Lung (tissue), 12 donors: ENCODE results near the gene KIAA2012. TPM values are rescaled to one million over a fixed set of nuclear protein-coding genes. Genes with fewer than 3 reads are reported as not detected.

ENCODE experiments used
- ATAC-seq: fragments of 200-7000 bp; cut with Tn5 transposase; one replicate; pipeline ENCODE4 v1.9.1; 2020; ENCODE audit warnings: moderate number of reproducible peaks; ENCODE audit not compliant: insufficient read depth, low FRiP score
- DNase-seq, 3 donors: peaks; one replicate each; pipeline ENCODE4 v3.0.0-alpha.2; 2013 to 2017
- H3K27ac ChIP-seq, 2 donors: one replicate each; pipeline ENCODE4 v1.5.1; 2013; ENCODE audit warnings: mild to moderate bottlenecking in 2 of 2, moderate library complexity in 2 of 2, control low read depth in 1 of 2, inconsistent platforms in 1 of 2, low read depth in 1 of 2, low read length in 1 of 2
- H3K27me3 ChIP-seq, 3 donors: one replicate each; pipeline ENCODE4 v1.5.1; 2013; ENCODE audit warnings: low read length in 2 of 3; ENCODE audit not compliant: control insufficient read depth in 3 of 3, insufficient read depth in 3 of 3
- H3K36me3 ChIP-seq, 4 donors: one replicate each; pipeline ENCODE4 v1.5.1; 2013; ENCODE audit warnings: low read length in 4 of 4, mild to moderate bottlenecking in 1 of 4, moderate library complexity in 1 of 4; ENCODE audit not compliant: control insufficient read depth in 4 of 4, insufficient read depth in 4 of 4
- H3K4me1 ChIP-seq, 5 donors: one replicate each; pipeline ENCODE4 v1.5.1; 2013; ENCODE audit warnings: low read length in 5 of 5, mild to moderate bottlenecking in 2 of 5, moderate library complexity in 1 of 5; ENCODE audit not compliant: control insufficient read depth in 5 of 5, insufficient read depth in 5 of 5
- H3K4me3 ChIP-seq: one replicate; pipeline ENCODE4 v1.5.1; 2013; ENCODE audit warnings: mild to moderate bottlenecking, control low read depth, moderate library complexity
- H3K9ac ChIP-seq, 2 donors: one replicate each; pipeline ENCODE4 v1.5.1; 2013; ENCODE audit warnings: low read length in 2 of 2, control low read depth in 1 of 2; ENCODE audit not compliant: insufficient read depth in 1 of 2
- H3K9me3 ChIP-seq, 4 donors: one replicate each; pipeline ENCODE4 v1.5.1; 2013; ENCODE audit warnings: low read length in 3 of 4, mild to moderate bottlenecking in 1 of 4, moderate library complexity in 1 of 4; ENCODE audit not compliant: control insufficient read depth in 4 of 4, insufficient read depth in 3 of 4
- WGBS, 2 donors: extraction: QIAGEN DNeasy Blood & Tissue Kit; methylation state at CpG; one replicate each; pipeline ENCODE4 v1.1.7; 2013; 5-methylcytosine and 5-hydroxymethylcytosine counted together
- polyA plus RNA-seq, 2 donors: library from polyadenylated mRNA; stranded (reverse); fragments of 200-250 nt; gene quantifications; one replicate each; pipeline ENCODE4 v1.2.1, GENCODE V29; 2013
- total RNA-seq, 2 donors: library from RNA; depleted of rRNA in 1 of 2; stranded (reverse); fragments of >200 nt in 1 of 2; gene quantifications; one replicate each; pipeline ENCODE4 v1.2.1, GENCODE V29; 2014 to 2021
- TF ChIP-seq, protein P1 (sequence below): IDR thresholded peaks from 2 replicates; pipeline ENCODE4 v1.5.1; 2012; ENCODE audit warnings: mild to moderate bottlenecking; ENCODE audit errors: control extremely low read depth, extremely low read depth
- donor health status: control.
- donor health status: control.
- donor health status: Bipolar disorder and iron deficiency.
- donor health status: healthy.
- donor health status: DM: yes; HTN: yes; CAD: no.

Gene KIAA2012
- total and polyA plus RNA-seq, 4 donors = 0.69 to 8.5 (median 3.6) TPM

DNA sequence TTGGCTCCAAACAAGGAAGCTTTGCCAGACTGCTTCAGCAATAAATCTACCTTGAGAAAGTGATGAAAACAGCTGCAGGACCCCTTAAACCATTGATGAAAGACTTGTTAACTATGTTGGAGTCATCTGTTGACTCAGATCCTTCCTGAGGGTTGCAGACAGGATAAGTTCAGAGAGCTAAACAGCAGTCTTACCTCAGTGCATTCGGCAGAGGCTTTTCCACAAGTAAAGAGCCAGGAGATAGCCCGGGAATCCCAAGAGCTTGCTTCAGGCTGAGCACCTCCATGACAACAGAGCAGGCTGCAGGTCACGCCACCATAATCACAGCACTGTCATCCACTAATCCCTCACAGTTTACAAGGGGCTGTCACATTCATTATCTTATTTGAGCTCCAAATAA lies 23.7 kb downstream of the KIAA2012 start:
- DNase-seq (no peak), ATAC-seq (no peak)
- H3K27ac ChIP-seq = no peak overlapping the region
- H3K9ac ChIP-seq = no peak overlapping the region
- peaks cover 0 to 4% (median under 1%) of the 10 kb centered on the region in 5 donors for H3K4me1 ChIP-seq
- TF ChIP-seq, protein P1, sequence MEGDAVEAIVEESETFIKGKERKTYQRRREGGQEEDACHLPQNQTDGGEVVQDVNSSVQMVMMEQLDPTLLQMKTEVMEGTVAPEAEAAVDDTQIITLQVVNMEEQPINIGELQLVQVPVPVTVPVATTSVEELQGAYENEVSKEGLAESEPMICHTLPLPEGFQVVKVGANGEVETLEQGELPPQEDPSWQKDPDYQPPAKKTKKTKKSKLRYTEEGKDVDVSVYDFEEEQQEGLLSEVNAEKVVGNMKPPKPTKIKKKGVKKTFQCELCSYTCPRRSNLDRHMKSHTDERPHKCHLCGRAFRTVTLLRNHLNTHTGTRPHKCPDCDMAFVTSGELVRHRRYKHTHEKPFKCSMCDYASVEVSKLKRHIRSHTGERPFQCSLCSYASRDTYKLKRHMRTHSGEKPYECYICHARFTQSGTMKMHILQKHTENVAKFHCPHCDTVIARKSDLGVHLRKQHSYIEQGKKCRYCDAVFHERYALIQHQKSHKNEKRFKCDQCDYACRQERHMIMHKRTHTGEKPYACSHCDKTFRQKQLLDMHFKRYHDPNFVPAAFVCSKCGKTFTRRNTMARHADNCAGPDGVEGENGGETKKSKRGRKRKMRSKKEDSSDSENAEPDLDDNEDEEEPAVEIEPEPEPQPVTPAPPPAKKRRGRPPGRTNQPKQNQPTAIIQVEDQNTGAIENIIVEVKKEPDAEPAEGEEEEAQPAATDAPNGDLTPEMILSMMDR = no peak
- no peaks in the 10 kb centered on the region for H3K36me3 ChIP-seq
- H3K4me3 ChIP-seq = no peak overlapping the region
- H3K9me3 ChIP-seq = no peaks in the 10 kb centered on the region
- H3K27me3 ChIP-seq = no peaks in the 10 kb centered on the region
- WGBS, 2 donors = 48 to 58% methylated on average over 3 of the region's 3 CpGs

DNA sequence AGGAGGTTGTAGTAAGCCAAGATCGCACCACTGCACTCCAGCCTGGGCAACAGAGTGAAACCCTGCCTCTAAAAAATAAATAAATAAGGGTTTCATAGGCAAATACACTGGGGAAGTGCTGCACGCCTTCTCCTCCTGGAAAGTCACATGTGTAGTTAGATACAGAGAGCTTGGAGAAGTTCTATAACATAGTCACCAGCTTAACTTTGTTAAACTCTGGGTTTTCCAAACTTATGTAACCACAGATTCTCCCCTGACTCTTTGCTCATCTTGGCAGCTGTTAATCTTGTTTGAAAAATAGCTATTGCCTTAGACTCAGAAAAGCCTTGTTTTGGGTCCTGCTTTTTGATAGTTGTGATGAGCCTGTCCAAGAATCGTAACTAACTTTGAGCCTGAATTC lies 25.2 kb downstream of the KIAA2012 start:
- H3K4me3 ChIP-seq = no peak overlapping the region
- H3K27ac ChIP-seq = no peak overlapping the region
- H3K9ac ChIP-seq = no peak overlapping the region
- DNase-seq (no peak), ATAC-seq (no peak)
- no peaks in the 10 kb centered on the region for H3K27me3 ChIP-seq
- TF ChIP-seq, protein P1 = no peak
- no peaks in the 10 kb centered on the region for H3K36me3 ChIP-seq
- 94 to 95% methylated on average over 3 of the region's 3 CpGs for WGBS, 2 donors
- peaks cover 0 to 4% (median 0%) of the 10 kb centered on the region in 5 donors for H3K4me1 ChIP-seq
- no peaks in the 10 kb centered on the region for H3K9me3 ChIP-seq

DNA sequence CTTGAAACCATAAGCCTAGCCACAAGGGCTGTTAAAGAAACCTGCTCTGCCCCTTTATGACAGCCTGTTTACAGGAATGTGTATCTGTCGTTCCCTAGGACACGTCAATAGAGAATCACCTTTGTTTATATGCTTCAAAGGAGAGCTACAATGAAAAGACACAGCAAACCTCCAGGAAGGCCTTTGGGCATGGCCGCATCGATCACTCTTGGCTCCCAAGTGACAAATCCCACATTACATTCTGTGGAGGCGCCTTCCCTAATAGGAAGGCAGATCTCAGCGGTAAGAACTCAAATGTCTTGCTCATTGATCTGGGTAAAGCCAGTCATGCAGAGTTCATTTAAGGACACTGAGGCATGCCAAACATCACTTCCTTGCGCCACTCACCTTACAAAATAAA lies 26.5 kb downstream of the KIAA2012 start:
- Histone ChIP-seq H3K4me1 (peaks cover 0 to 4% (median 0%) of the 10 kb centered on the region in 5 donors), H3K27me3 (no peaks in the 10 kb centered on the region), H3K36me3 (no peaks in the 10 kb centered on the region), H3K4me3 (no peak overlapping the region), H3K27ac (no peak overlapping the region), H3K9me3 (no peaks in the 10 kb centered on the region), H3K9ac (no peak overlapping the region)
- no peak for DNase-seq
- 77 to 82% methylated on average over 7 of the region's 7 CpGs for WGBS, 2 donors
- ATAC-seq = no peak
- TF ChIP-seq, protein P1 = no peak

DNA sequence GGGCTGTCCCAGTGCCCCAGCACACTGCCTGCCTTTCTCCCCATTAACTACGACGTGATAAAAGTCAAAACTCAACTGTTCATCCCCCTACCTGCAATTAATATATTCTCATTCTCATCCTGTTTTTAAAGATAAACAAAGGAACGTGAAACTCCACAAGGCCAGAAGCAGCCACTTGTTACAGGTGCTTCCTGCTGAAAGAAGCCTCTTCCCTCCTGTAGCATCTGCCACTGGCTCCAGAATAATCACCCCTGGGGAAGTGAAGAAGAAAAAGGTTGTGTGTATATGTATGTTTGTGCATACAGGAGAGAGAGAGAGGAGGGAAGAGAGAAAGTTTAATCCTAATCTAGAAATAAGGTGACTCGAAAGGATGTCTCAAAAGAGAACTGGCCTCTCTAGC lies 27.1 kb downstream of the KIAA2012 start:
- ATAC-seq (no peak), DNase-seq (no peak)
- Histone ChIP-seq H3K4me1 (peaks cover 0 to 4% (median 0%) of the 10 kb centered on the region in 5 donors), H3K36me3 (no peaks in the 10 kb centered on the region), H3K4me3 (no peak overlapping the region), H3K9me3 (no peaks in the 10 kb centered on the region), H3K27ac (no peak overlapping the region), H3K9ac (no peak overlapping the region), H3K27me3 (no peaks in the 10 kb centered on the region)
- WGBS, 2 donors = 42 to 54% methylated on average over 4 of the region's 4 CpGs
- TF ChIP-seq, protein P1 = no peak
